Panc1 (cell line): ENCODE data around the gene RELA. TPM values are rescaled to one million over a fixed set of nuclear protein-coding genes. Genes with fewer than 3 reads are reported as not detected.

Source experiments
- ATAC-seq: fragments of 200-7000 bp; cut with Tn5 transposase; 2 replicates; pipeline ENCODE4 v1.9.1; 2020; ENCODE audit warnings: mild to moderate bottlenecking, moderate library complexity
- BruUV-seq: library from RNA; stranded (reverse); fragments of 400-500 nt; replicated peaks from 2 replicates; lab custom pipeline; 2021; lab: Mats Ljungman, UMichigan
- CTCF ChIA-PET: fragments of 300-600 bp; sonication (Branson Sonifier 250); formaldehyde crosslinking; loops from one replicate; lab custom pipeline; 2022; ENCODE audit warnings: antibody characterized with exemption; lab: Charles Lee
- POLR2A ChIA-PET: fragments of 300-600 bp; sonication (Branson Sonifier 250); formaldehyde crosslinking; loops from one replicate; lab custom pipeline; 2022; ENCODE audit warnings: antibody characterized with exemption; lab: Charles Lee
- DNase-seq: peaks from one replicate; pipeline ENCODE4 v3.0.0-alpha.2; 2010; ENCODE audit warnings: low read depth, low spot score
- H3K27ac ChIP-seq: 2 replicates; pipeline ENCODE4 v1.5.1; 2011; ENCODE audit warnings: mild to moderate bottlenecking, low read length, inconsistent platforms
- H3K27me3 ChIP-seq: fragments of 200-500 bp; sonication (Bioruptor generic); 2 replicates; pipeline ENCODE4 v1.6.0; 2014; ENCODE audit warnings: low read length, inconsistent platforms; ENCODE audit not compliant: control insufficient read depth, insufficient read depth
- H3K36me3 ChIP-seq: fragments of 200-500 bp; sonication (Bioruptor generic); 2 replicates; pipeline ENCODE4 v1.5.1; 2014; ENCODE audit warnings: inconsistent platforms, mild to moderate bottlenecking, low read length, moderate library complexity; ENCODE audit not compliant: control insufficient read depth, insufficient read depth
- H3K4me1 ChIP-seq: 2 replicates; pipeline ENCODE4 v1.5.1; 2011; ENCODE audit warnings: inconsistent platforms, mild to moderate bottlenecking, low read length, moderate library complexity; ENCODE audit not compliant: control insufficient read depth, insufficient read depth
- H3K4me3 ChIP-seq, 2 experiments: 2 replicates each; pipeline ENCODE4 v1.5.1; 2011 to 2012; ENCODE audit warnings: low read depth in 2 of 2, low read length in 2 of 2, mild to moderate bottlenecking in 2 of 2, inconsistent platforms in 1 of 2, moderate library complexity in 1 of 2
- H3K9me3 ChIP-seq: fragments of 200-500 bp; sonication (Bioruptor generic); 2 replicates; pipeline ENCODE4 v1.5.1; 2014; ENCODE audit warnings: low read depth, mild to moderate bottlenecking, inconsistent platforms, low read length, moderate library complexity; ENCODE audit not compliant: control insufficient read depth, insufficient read depth
- CTCF ChIP-seq: fragments of 450-650 bp; IDR thresholded peaks from 2 replicates; pipeline ENCODE4 v1.5.1; 2017; ENCODE audit warnings: mild to moderate bottlenecking
- POLR2AphosphoS5 ChIP-seq: IDR thresholded peaks from 2 replicates; pipeline ENCODE4 v1.6.1; 2012; ENCODE audit warnings: mild to moderate bottlenecking, low read depth, low read length, moderate library complexity
- SIN3A ChIP-seq: IDR thresholded peaks from 2 replicates; pipeline ENCODE4 v1.6.1; 2012; ENCODE audit warnings: low read depth, mild to moderate bottlenecking, low read length, moderate library complexity, borderline replicate concordance; ENCODE audit not compliant: insufficient read depth
- TCF7L2 ChIP-seq: IDR thresholded peaks from 2 replicates; pipeline ENCODE4 v1.6.1; 2011; ENCODE audit warnings: mild to moderate bottlenecking, low read depth, low read length, inconsistent platforms
- in situ Hi-C: cut with HindIII; loops from 2 replicates; pipeline ENCODE4 v1.10.0; 2016; ENCODE audit warnings: low sequenced_read_pairs, low pct_unique_long_range_greater_than_20kb
- intact Hi-C: fragments of 100-400 bp; cut with micrococcal nuclease; formaldehyde crosslinking; loops from one replicate; pipeline ENCODE4 v1.10.0; 2022; ENCODE audit not compliant: unreplicated experiment
- total RNA-seq: library from RNA; stranded (reverse); gene quantifications from one replicate; pipeline ENCODE4 v1.2.1, GENCODE V29; 2021; ENCODE audit not compliant: unreplicated experiment
- TF ChIP-seq, protein P1 (sequence below), 2 experiments: IDR thresholded peaks; 2 replicates each; pipeline ENCODE4 v1.6.1; 2011 to 2012; ENCODE audit warnings: low read depth in 2 of 2, control low read depth in 1 of 2, low read length in 1 of 2, mild to moderate bottlenecking in 1 of 2, moderate library complexity in 1 of 2; ENCODE audit not compliant: insufficient read depth in 1 of 2

Gene RELA
- total RNA-seq, 1 experiment from 2014 or later, result 141 TPM

GRCh38 chr11:65658174-65659021 is 4.3 kb downstream of the RELA start:
- no peaks in the 10 kb centered on the region for H3K27me3 ChIP-seq
- intact Hi-C loops (no loop called here), in situ Hi-C loops (no loop called here)
- no peak overlapping the region for H3K27ac ChIP-seq
- H3K9me3 ChIP-seq, result no peaks in the 10 kb centered on the region
- TF ChIP-seq CTCF (no peak), SIN3A (no peak), TCF7L2 (no peak), POLR2AphosphoS5 (no peak)
- TF ChIP-seq, protein P1, sequence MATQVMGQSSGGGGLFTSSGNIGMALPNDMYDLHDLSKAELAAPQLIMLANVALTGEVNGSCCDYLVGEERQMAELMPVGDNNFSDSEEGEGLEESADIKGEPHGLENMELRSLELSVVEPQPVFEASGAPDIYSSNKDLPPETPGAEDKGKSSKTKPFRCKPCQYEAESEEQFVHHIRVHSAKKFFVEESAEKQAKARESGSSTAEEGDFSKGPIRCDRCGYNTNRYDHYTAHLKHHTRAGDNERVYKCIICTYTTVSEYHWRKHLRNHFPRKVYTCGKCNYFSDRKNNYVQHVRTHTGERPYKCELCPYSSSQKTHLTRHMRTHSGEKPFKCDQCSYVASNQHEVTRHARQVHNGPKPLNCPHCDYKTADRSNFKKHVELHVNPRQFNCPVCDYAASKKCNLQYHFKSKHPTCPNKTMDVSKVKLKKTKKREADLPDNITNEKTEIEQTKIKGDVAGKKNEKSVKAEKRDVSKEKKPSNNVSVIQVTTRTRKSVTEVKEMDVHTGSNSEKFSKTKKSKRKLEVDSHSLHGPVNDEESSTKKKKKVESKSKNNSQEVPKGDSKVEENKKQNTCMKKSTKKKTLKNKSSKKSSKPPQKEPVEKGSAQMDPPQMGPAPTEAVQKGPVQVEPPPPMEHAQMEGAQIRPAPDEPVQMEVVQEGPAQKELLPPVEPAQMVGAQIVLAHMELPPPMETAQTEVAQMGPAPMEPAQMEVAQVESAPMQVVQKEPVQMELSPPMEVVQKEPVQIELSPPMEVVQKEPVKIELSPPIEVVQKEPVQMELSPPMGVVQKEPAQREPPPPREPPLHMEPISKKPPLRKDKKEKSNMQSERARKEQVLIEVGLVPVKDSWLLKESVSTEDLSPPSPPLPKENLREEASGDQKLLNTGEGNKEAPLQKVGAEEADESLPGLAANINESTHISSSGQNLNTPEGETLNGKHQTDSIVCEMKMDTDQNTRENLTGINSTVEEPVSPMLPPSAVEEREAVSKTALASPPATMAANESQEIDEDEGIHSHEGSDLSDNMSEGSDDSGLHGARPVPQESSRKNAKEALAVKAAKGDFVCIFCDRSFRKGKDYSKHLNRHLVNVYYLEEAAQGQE (IDR thresholded peaks at IDR 0.05; ENCODE audit: insufficient read depth in 1 of 2, low read depth in 2 of 2, low read length in 1 of 2), result no peak
- CTCF ChIA-PET, result interaction anchor here (0.5 to 0.6 kb wide), 2 partner anchors 187 to 231 kb away, joined by 3 to 4 read pairs; no protein-coding TSS in a partner anchor
- H3K4me3 ChIP-seq, result no peak overlapping the region
- peaks cover 20% of the 10 kb centered on the region for H3K36me3 ChIP-seq
- DNase-seq (no peak), ATAC-seq (no peak)
- peaks cover 11% of the 10 kb centered on the region for H3K4me1 ChIP-seq
- POLR2A ChIA-PET, result no interaction called here
- no TSS peak for BruUV-seq

- CTCF ChIA-PET, result interaction anchor here (0.6 kb wide), 1 partner anchor 525 kb away, joined by 3 read pairs; no protein-coding TSS in a partner anchor
- in situ Hi-C loops (no loop called here), intact Hi-C loops (no loop called here)
- Histone ChIP-seq H3K4me1 (peaks cover 18% of the 10 kb centered on the region), H3K27ac (no peak overlapping the region), H3K36me3 (peaks cover 19% of the 10 kb centered on the region), H3K27me3 (no peaks in the 10 kb centered on the region), H3K4me3 (no peak overlapping the region), H3K9me3 (no peaks in the 10 kb centered on the region)
- ATAC-seq (no peak), DNase-seq (no peak)
- POLR2A ChIA-PET, result no interaction called here
- no TSS peak for BruUV-seq
- TF ChIP-seq, protein P1 (IDR thresholded peaks at IDR 0.05; ENCODE audit: insufficient read depth in 1 of 2, low read depth in 2 of 2, low read length in 1 of 2), result no peak
- TF ChIP-seq POLR2AphosphoS5 (no peak), SIN3A (no peak), CTCF (no peak), TCF7L2 (no peak)
Observed at GRCh38 chr11:65657426-65657825, 5.3 kb downstream of the RELA start.
